ENCODE measurements around the gene ZNF92. TPM values are rescaled to one million over a fixed set of nuclear protein-coding genes. Genes with fewer than 3 reads are reported as not detected.

The ZNF92 gene
- total RNA-seq, 1 donor: 6.9 TPM

- Histone ChIP-seq H3K9me3 (ENCODE audit: low read depth, low read length) (no peaks in the 10 kb centered on the region), H3K4me2 (ENCODE audit: insufficient read depth, low read length) (no peak overlapping the region)
These were observed 75.3 kb downstream of the ZNF92 start for GRCh38 chr7:65448816-65449504.

GRCh38 chr7:65449505-65449852, 75.8 kb downstream of the ZNF92 start:
- TF ChIP-seq CTCF (IDR thresholded peaks at IDR 0.05; ENCODE audit: extremely low read depth, low read depth, low read length): no peak
- no peak overlapping the region for H2AFZ ChIP-seq (ENCODE audit: low read length)
- H3K9me3 ChIP-seq (ENCODE audit: low read depth, low read length): no peaks in the 10 kb centered on the region
- H3K36me3 ChIP-seq (ENCODE audit: insufficient read depth, low read length): no peaks in the 10 kb centered on the region
- no peaks in the 10 kb centered on the region for H3K27me3 ChIP-seq (ENCODE audit: insufficient read depth, low read length)
- H3K27ac ChIP-seq (ENCODE audit: low read depth, low read length): no peak overlapping the region
- H4K20me1 ChIP-seq (ENCODE audit: insufficient read depth, low read length): no peaks in the 10 kb centered on the region
- H3K4me1 ChIP-seq (ENCODE audit: insufficient read depth, low read length): no peaks in the 10 kb centered on the region
- H3K4me3 ChIP-seq (ENCODE audit: insufficient read depth, low read length): no peak overlapping the region
- H3K4me2 ChIP-seq (ENCODE audit: insufficient read depth, low read length): no peak overlapping the region
- no peaks in the 10 kb centered on the region for H3K79me2 ChIP-seq (ENCODE audit: insufficient read depth, low read length)
- no peak for DNase-seq (ENCODE audit: insufficient read length, low spot score, missing footprints)

More at GRCh38 chr7:65448816-65449504, 75.3 kb downstream of the ZNF92 start:
- Histone ChIP-seq H3K27me3 (ENCODE audit: insufficient read depth, low read length) (no peaks in the 10 kb centered on the region), H3K27ac (ENCODE audit: low read depth, low read length) (no peak overlapping the region), H3K36me3 (ENCODE audit: insufficient read depth, low read length) (no peaks in the 10 kb centered on the region), H4K20me1 (ENCODE audit: insufficient read depth, low read length) (no peaks in the 10 kb centered on the region), H2AFZ (ENCODE audit: low read length) (no peak overlapping the region), H3K79me2 (ENCODE audit: insufficient read depth, low read length) (no peaks in the 10 kb centered on the region), H3K4me3 (ENCODE audit: insufficient read depth, low read length) (no peak overlapping the region), H3K4me1 (ENCODE audit: insufficient read depth, low read length) (no peaks in the 10 kb centered on the region)
- peak; percentile 73 for DNase-seq (ENCODE audit: insufficient read length, low spot score, missing footprints)
- TF ChIP-seq CTCF (IDR thresholded peaks at IDR 0.05; ENCODE audit: extremely low read depth, low read depth, low read length): no peak
